NCI-H2196 treated with DMSO at 0.1 percent for 48 hours (cell line): ENCODE measurements around the gene C4BPB.

Experiments
- DNase-seq: peaks from one replicate; lab custom pipeline; 2025; ENCODE audit not compliant: unreplicated experiment; lab: John Stamatoyannopoulos, UW

Gene C4BPB

DNA sequence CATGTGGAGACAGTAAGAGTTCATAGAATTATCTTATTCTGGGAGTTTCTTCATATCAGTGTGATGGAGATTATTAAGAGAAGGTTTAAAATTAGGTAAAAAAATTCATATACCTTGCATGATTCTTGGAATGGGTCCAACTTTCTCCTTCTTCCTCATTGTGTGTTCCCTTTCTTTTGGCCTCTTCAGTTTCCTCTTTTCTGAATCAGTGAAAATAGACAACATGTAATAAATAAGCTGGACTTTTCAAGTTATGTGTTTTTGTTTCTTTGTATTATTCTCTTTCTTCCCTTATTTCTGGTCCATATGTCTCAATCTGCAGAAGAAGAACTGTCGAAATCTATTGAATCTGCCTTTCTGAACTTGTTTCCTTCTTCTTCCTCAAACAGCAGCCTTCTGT, 45.9 kb downstream of the C4BPB start:
- no peak for DNase-seq

GRCh38 chr1:207139616-207140015, 51.0 kb downstream of the C4BPB start:
- no peak for DNase-seq

DNA sequence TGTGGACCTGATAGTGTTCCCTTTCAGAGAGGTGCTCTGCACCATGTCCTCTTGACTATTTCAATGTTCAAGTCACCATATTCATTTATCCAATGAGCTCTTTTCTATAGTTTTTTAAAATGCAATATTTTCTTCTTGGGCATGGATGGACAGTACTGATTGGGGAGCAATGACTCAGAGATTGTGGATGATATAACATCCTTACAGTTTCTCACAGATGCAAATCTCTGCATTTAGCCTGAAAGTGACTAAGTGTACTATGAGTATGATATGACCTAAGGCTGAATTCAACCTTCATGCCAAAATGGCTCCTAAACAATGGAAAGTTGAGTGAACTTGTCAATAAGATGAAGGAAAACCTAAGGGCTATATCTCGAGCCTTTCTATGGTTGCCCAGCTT, 51.9 kb downstream of the C4BPB start:
- no peak for DNase-seq

DNA sequence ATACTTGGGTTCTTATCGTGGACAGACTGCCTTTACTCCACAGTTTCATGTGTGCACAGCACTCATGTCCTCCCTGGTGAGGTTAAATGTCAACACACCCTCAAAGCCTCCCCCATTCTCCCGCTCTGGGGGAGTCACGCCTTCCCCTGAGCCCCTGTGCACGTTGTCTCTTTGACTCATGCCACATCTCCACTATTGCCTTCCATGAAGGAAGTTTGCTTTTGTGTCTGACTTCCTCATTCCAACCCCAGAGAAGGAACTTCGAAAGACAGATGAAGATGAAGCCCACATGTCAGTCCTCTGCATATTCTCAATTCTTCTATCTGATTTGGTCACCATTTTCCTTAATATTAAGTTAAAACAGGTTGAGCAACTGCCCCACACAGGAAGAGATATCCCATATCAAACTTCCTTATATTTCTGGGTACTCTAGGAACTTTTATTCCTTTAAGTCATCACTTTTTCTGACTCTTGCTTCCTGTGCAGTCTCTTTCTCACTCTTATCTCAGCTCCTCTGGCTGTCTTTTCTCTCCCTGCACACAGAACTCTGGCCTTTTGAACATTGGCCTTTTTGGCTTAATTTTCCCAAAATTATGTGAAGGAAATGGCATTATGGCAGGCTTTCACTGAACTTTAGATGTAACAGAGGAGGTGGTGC, 56.9 kb downstream of the C4BPB start:
- DNase-seq, result no peak
